GM19193 (cell line): ENCODE data around the gene NR1I2.

Source experiments
- POLR2A ChIP-seq: IDR thresholded peaks from 4 replicates; pipeline ENCODE4 v1.6.1; 2011; ENCODE audit not compliant: insufficient read depth, insufficient read length; ENCODE audit errors: extremely low read depth

Gene NR1I2

DNA sequence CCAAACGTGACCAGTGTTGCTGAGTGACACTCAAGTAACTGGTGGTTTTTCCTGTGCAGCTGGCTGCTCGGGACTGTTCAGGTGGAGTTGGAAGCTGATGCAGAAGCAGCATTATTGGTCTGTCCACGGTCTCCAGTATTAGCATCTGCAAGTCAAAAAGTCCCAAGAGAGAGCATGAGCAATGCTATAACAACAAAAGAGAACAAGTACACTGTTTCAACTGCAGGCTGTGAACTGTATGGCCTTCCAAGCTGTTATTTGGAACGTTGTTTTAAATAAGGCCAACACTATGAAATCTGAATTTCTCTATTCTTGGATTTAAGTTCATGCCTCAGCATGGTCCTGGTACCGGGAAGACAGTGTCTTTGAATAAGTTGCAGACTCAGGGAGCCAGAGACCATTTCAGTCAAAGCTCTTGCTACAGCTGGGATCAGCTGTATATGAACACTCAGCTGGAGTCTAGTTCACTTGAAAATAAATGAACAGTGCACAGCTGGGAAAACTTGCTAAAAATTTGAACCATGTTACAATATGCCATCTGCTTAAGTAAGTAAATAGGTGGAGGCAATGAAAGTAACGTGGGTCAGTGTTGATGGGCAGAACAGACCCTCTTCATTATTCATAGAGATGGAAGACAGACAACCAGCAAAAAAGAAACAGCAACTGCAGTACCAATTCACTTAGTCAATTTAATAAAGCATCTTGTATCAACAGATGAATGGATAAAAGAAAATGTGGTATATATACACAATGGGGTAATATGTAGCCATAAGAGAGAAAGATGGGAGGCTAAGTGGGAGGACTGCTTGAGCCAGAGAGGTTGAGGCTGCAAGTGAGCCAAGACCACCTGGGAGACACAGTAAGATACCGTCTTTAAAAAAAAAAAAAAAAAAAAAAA lies 45.1 kb downstream of the NR1I2 start:
- no peak for TF ChIP-seq POLR2A

DNA sequence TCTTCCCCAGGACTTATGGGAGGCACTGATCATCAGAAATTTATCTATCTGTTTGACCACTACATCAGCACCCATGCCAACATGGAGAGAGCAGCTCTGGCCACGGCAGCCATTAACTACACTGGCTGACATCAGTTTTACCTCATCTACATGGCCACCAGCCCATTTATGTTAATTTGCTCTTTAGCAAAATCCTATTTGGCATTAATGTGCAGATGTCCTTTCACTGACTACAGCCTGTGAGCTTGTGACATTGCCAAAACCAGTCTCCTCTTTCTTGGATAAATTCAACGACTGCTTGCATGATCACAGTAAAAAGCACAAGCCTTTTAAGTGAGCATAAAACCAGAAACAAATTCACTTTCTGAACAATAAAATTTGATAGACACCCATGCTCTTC lies 47.5 kb downstream of the NR1I2 start:
- TF ChIP-seq POLR2A: no peak

DNA sequence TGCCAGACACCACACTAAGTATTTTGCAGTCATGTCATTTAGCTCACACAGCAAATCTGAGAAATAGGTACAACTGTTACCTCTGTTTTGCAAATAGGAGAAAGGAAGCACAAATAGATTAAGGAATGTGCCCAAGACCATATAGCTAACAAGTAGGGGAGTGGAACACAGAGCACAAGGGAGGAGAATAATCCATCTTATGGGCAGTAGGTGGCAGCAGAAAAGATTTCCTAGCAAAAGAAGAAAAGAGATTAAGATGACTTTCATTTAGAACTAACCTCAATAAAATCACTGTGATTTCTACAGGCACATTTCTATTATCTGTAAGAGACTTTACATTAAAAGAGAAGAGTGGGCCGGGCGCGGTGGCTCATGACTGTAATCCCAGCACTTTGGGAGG lies 49.1 kb downstream of the NR1I2 start:
- no peak for TF ChIP-seq POLR2A

- no peak for TF ChIP-seq POLR2A
Measured at GRCh38 chr3:119831941-119832371, 50.1 kb downstream of the NR1I2 start.

- TF ChIP-seq POLR2A: no peak
Measured at GRCh38 chr3:119834754-119835370, 53.0 kb downstream of the NR1I2 start.

- no peak for TF ChIP-seq POLR2A
Measured at GRCh38 chr3:119835556-119835955, 53.7 kb downstream of the NR1I2 start.

GRCh38 chr3:119841808-119842471 lies 60.0 kb downstream of the NR1I2 start:
- TF ChIP-seq POLR2A: no peak

- TF ChIP-seq POLR2A: no peak
Measured at GRCh38 chr3:119849126-119849525, 67.2 kb downstream of the NR1I2 start.

DNA sequence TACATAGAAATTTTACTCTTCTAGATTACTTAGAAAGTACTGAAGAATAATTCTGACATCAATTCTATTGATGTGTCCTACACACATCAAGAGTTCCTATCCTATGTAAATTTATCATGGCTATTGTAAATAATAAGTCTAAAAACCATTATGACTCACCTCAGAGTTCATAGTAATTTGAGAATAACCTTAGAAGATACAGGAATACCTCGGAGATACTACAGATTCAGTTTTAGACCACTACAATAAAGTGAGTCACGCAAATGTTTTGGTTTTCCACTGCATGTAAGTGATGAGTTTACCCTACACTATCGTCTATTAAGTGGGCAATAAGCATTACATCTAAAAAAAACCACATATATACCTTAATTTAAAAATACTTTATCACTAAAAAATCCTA lies 74.8 kb downstream of the NR1I2 start:
- TF ChIP-seq POLR2A: no peak

- TF ChIP-seq POLR2A: no peak
Measured at GRCh38 chr3:119858957-119859356, 77.1 kb downstream of the NR1I2 start.

GRCh38 chr3:119859728-119860127 lies 77.8 kb downstream of the NR1I2 start:
- no peak for TF ChIP-seq POLR2A

DNA sequence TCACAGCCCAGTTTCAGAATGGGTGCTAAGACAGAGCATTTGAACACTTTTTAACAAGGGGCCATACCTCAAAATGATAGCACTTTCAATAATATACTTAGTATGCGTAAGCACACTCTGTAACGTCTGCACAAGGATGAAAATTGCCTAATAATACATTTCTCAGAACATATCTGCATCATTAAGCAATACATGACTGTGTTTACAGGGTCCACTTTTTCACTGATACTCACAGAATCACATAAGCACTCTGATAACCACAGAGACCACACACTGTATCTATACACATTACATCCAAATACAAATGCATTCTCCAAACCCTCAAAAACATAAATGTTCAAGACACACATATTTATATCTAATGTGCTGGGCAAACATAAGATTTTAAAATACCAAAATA lies 79.8 kb downstream of the NR1I2 start:
- no peak for TF ChIP-seq POLR2A

GRCh38 chr3:119862616-119863015 lies 80.7 kb downstream of the NR1I2 start:
- no peak for TF ChIP-seq POLR2A

GRCh38 chr3:119864476-119864875 lies 82.6 kb downstream of the NR1I2 start:
- TF ChIP-seq POLR2A: no peak
